GM18526 (cell line): Measurements from ENCODE around the gene MCU.

Source experiments
- POLR2A ChIP-seq: IDR thresholded peaks from 3 replicates; pipeline ENCODE4 v1.6.1; 2011; ENCODE audit not compliant: insufficient read length; ENCODE audit errors: extremely low read depth

Gene MCU

GRCh38 chr10:72691863-72692743 is at the start of gene MCU:
TSS of gene MCU (plus strand) at chr10:72692143. CDS start at chr10:72692152, 9 bp downstream.
- TF ChIP-seq POLR2A, result peak; percentile 81

- TF ChIP-seq POLR2A, result no peak
These were observed 49.6 kb upstream of the MCU start for GRCh38 chr10:72642318-72642717.

GRCh38 chr10:72645263-72645858 is 46.6 kb upstream of the MCU start:
- no peak for TF ChIP-seq POLR2A

GRCh38 chr10:72648301-72648700 is 43.6 kb upstream of the MCU start:
- TF ChIP-seq POLR2A, result no peak

GRCh38 chr10:72649291-72649690 is 42.7 kb upstream of the MCU start:
- no peak for TF ChIP-seq POLR2A

GRCh38 chr10:72653383-72654096 is 38.4 kb upstream of the MCU start:
- TF ChIP-seq POLR2A, result no peak

GRCh38 chr10:72654720-72655119 is 37.2 kb upstream of the MCU start:
- TF ChIP-seq POLR2A, result no peak

GRCh38 chr10:72658696-72659400 is 33.1 kb upstream of the MCU start:
- no peak for TF ChIP-seq POLR2A

GRCh38 chr10:72659694-72660093 is 32.2 kb upstream of the MCU start:
- TF ChIP-seq POLR2A, result no peak

GRCh38 chr10:72660220-72660619 is 31.7 kb upstream of the MCU start:
- TF ChIP-seq POLR2A, result no peak

- no peak for TF ChIP-seq POLR2A
These were observed 30.5 kb upstream of the MCU start for GRCh38 chr10:72661431-72661830.

- no peak for TF ChIP-seq POLR2A
These were observed 28.0 kb upstream of the MCU start for GRCh38 chr10:72663971-72664370.

GRCh38 chr10:72665925-72666324 is 26.0 kb upstream of the MCU start:
- TF ChIP-seq POLR2A, result no peak

- TF ChIP-seq POLR2A, result no peak
These were observed 24.6 kb upstream of the MCU start for GRCh38 chr10:72667207-72667864.

- TF ChIP-seq POLR2A, result no peak
These were observed 18.7 kb upstream of the MCU start for GRCh38 chr10:72673280-72673679.

GRCh38 chr10:72679838-72680241 is 12.1 kb upstream of the MCU start:
- no peak for TF ChIP-seq POLR2A
